Duodenal mucosa (tissue), 2 donors: ENCODE results near the gene FIBCD1.

ENCODE experiments used
- H3K27ac ChIP-seq: one replicate; pipeline ENCODE4 v1.7.0; 2013; ENCODE audit warnings: low read depth, low read length
- H3K27me3 ChIP-seq, 2 donors: one replicate each; pipeline ENCODE4 v1.7.0; 2013; ENCODE audit warnings: low read length in 2 of 2, control low read depth in 1 of 2; ENCODE audit not compliant: insufficient read depth in 2 of 2, control insufficient read depth in 1 of 2
- H3K36me3 ChIP-seq, 2 donors: one replicate each; pipeline ENCODE4 v1.7.0; 2013; ENCODE audit warnings: low read length in 2 of 2, control low read depth in 1 of 2; ENCODE audit not compliant: insufficient read depth in 2 of 2, control insufficient read depth in 1 of 2
- H3K4me1 ChIP-seq, 2 donors: one replicate each; pipeline ENCODE4 v1.7.0; 2013; ENCODE audit warnings: low read length in 2 of 2, control low read depth in 1 of 2; ENCODE audit not compliant: insufficient read depth in 2 of 2, control insufficient read depth in 1 of 2
- H3K4me3 ChIP-seq, 2 donors: one replicate each; pipeline ENCODE4 v1.7.0; 2013; ENCODE audit warnings: low read length in 2 of 2, low read depth in 1 of 2
- H3K9ac ChIP-seq, 2 donors: one replicate each; pipeline ENCODE4 v1.7.0; 2013; ENCODE audit warnings: low read length in 2 of 2, low read depth in 1 of 2
- H3K9me3 ChIP-seq, 2 donors: one replicate each; pipeline ENCODE4 v1.7.0; 2013; ENCODE audit warnings: low read length in 2 of 2, control low read depth in 1 of 2; ENCODE audit not compliant: control insufficient read depth in 1 of 2

The FIBCD1 gene, protein sequence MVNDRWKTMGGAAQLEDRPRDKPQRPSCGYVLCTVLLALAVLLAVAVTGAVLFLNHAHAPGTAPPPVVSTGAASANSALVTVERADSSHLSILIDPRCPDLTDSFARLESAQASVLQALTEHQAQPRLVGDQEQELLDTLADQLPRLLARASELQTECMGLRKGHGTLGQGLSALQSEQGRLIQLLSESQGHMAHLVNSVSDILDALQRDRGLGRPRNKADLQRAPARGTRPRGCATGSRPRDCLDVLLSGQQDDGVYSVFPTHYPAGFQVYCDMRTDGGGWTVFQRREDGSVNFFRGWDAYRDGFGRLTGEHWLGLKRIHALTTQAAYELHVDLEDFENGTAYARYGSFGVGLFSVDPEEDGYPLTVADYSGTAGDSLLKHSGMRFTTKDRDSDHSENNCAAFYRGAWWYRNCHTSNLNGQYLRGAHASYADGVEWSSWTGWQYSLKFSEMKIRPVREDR

DNA sequence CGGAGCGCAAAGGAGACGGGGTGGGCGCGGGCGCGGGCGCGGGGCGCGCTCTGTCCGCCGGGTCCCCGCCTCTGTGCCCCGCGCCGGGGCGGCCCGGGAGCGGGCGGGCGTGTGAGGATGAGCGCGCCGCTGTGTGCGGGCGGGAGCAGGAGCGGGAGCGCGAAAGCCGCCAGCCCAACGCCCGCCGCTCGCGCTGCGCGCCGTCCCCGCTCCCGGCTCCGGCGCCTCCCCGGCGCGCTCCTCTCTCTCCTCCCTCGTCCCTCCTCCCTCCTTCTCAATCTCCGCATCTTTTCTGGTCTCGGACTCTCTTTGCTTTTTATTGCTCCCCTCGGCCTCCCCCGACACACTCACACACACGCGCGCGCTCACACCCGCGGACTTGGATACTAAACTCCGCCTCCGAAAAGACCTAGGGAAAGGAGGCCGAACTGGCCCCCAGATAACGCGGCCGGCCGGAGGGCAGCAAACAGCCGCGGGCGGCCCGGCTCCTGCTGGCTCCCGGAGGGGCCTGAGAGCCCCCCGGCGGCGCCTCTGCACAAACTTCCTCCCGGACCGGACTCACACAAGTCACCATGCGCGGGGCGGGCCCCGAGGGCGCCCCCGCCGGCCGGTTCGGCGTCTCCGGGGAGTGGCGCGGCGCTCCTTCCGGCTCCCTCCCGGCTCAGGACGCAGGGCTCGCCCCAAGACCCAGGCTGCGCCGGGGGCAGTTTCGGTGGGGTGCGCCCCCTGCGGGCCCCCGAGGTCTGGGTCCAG is at the start of gene FIBCD1:
Gene FIBCD1, minus strand, starts transcription at position 596 of the 753 bp plus-strand sequence. CDS start 640 bp downstream, outside the sequence.
- Histone ChIP-seq H3K4me1 (peaks cover 18 to 22% of the 10 kb centered on the region in 2 donors), H3K27ac (no peak within 1 kb of the TSS), H3K36me3 (no peaks in the 10 kb centered on the region), H3K27me3 (peaks cover 42 to 58% of the 10 kb centered on the region in 2 donors), H3K4me3 (peak within 1 kb of the TSS; percentile 43 to 54), H3K9ac (no peak within 1 kb of the TSS), H3K9me3 (no peaks in the 10 kb centered on the region)

DNA sequence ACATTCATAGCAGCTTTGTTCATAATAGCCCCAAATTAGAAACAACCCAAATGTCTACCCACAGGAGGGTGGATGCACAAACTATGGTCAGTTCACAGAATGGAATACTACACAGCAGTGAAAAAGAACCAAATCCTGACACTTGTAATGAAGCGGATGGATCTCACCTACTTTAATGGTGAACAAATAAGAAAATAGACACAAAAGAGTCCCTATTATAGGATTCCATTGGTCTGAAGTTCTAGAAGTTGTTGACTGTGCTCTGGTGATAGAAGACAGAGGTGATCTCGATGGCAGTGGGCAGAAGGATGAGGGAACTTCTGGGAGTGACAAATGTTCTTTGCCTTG is 49.3 kb upstream of the FIBCD1 start:
- Histone ChIP-seq H3K4me3 (no peak overlapping the region), H3K27ac (no peak overlapping the region), H3K4me1 (no peaks in the 10 kb centered on the region), H3K9ac (no peak overlapping the region), H3K9me3 (no peaks in the 10 kb centered on the region), H3K27me3 (peaks cover 0 to 7% of the 10 kb centered on the region in 2 donors), H3K36me3 (no peaks in the 10 kb centered on the region)

DNA sequence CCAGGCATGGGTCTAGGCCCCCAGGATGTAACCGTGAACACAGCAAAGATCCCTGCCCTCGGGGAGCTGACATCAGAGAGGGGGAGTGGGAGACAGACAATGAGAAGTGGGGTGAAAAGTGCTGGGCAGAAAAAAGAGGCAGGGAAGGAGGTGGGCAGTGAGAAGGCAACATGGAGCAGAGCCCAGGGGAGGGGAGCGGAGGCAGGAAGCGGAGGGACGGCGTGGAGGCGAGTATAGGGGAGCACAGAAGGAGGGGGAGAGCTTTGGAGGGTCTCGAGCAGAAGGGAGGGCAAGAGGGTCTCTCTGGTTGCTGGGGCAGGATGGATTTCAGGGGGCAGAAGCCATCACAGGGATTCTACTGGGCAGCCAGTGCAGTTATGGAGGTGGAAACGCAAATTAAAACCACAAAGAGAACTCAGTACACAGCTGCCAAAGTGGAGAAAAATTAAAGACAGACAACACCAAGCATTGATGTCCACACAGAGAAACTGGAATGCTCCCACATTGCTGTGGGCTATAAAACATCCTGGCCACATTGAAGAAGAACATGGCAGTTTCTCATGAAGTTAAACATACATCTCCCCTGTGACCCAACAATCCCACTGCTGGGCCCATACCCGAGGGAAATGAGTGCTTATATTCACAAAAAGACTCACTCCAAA is 48.8 kb upstream of the FIBCD1 start:
- H3K4me3 ChIP-seq: no peak overlapping the region
- H3K27ac ChIP-seq: no peak overlapping the region
- no peaks in the 10 kb centered on the region for H3K4me1 ChIP-seq
- no peak overlapping the region for H3K9ac ChIP-seq
- H3K27me3 ChIP-seq: peaks cover 0 to 7% of the 10 kb centered on the region in 2 donors
- no peaks in the 10 kb centered on the region for H3K9me3 ChIP-seq
- H3K36me3 ChIP-seq: no peaks in the 10 kb centered on the region

DNA sequence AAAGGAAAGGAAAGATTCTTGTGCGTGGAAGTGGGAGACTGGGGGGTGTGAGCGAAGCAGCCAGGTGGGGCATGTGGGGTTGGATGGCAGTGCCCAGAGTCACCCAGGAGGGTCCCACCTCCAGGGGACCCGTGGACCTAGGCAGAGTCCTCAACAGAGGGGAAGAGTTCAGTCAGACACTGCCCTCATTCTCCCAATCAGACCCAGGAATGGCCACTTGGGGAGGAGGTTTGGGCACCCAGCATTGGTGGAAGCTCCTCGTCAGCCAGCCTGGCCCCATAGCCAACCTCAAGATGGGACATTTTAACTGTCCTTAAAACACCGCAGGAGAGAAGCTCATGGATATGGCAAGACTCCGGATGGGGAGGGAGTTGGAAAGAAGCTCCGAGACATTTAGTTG is 48.0 kb upstream of the FIBCD1 start:
- peaks cover 0 to 8% of the 10 kb centered on the region in 2 donors for H3K27me3 ChIP-seq

DNA sequence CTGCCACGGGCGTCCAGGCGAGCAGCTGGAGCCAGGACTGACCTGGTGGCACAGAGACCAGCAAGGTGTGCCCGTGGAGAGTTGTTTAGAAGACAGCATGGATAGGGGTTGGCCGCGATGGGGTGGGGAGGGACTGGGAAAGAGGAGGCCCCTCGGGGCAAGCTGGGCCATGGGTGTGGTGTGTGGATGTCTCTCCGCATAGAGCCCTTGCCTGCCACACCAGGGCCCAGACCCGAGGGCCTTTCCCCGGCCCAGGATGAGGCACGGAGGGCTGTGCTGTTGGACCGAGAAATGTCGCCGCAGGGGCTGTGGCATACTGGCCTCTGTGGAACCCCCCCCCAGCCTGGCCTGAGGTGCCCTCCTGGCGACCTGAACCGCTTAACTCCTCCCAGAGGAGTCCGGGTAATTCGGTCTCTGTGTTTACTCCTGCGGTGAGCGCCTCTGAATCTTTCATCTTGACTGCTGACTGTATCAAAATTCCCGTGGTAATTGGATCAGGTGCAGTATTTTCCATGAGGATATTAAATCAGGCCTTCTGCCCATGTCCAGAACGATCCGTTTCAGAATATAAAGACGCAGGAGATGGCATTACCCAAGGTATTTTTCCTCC is 47.4 kb upstream of the FIBCD1 start:
- Histone ChIP-seq H3K27me3 (peaks cover 0 to 10% of the 10 kb centered on the region in 2 donors), H3K4me3 (no peak overlapping the region), H3K36me3 (no peaks in the 10 kb centered on the region), H3K9ac (no peak overlapping the region), H3K4me1 (no peaks in the 10 kb centered on the region), H3K27ac (no peak overlapping the region), H3K9me3 (no peaks in the 10 kb centered on the region)

More for the DNA sequence above, 48.0 kb upstream of the FIBCD1 start:
- Histone ChIP-seq H3K4me1 (no peaks in the 10 kb centered on the region), H3K9me3 (no peaks in the 10 kb centered on the region), H3K9ac (no peak overlapping the region), H3K36me3 (no peaks in the 10 kb centered on the region), H3K4me3 (no peak overlapping the region), H3K27ac (no peak overlapping the region)

DNA sequence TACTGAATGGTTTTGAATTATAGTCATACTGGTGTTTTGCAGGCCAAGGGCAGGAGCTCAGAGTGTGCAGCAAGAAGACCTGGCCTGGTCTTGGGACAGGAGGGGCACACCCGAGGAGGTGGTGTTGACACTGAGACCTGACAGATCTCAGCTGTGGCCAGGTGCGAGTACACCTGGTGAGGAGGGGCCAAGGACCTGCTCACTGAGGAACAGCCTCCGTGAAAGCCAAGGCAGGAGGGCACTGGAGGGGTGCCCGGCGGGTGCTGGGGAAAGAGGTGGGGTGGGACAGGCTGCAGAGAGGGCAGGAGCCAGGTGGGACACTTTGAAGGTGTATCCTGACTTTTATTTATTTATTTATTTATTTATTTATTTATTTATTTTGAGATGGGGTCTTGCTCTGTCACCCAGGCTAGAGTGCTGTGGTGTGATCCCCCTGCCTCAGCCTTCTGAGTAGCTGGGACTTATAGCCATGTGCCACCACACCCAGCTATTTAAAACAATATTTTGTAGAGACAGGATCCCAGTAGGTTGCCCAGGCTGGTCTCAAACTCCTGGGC is 46.6 kb upstream of the FIBCD1 start:
- H3K4me3 ChIP-seq: no peak overlapping the region
- H3K9me3 ChIP-seq: no peaks in the 10 kb centered on the region
- H3K9ac ChIP-seq: no peak overlapping the region
- H3K27me3 ChIP-seq: peaks cover 0 to 5% of the 10 kb centered on the region in 2 donors
- H3K36me3 ChIP-seq: no peaks in the 10 kb centered on the region
- no peaks in the 10 kb centered on the region for H3K4me1 ChIP-seq
- no peak overlapping the region for H3K27ac ChIP-seq

DNA sequence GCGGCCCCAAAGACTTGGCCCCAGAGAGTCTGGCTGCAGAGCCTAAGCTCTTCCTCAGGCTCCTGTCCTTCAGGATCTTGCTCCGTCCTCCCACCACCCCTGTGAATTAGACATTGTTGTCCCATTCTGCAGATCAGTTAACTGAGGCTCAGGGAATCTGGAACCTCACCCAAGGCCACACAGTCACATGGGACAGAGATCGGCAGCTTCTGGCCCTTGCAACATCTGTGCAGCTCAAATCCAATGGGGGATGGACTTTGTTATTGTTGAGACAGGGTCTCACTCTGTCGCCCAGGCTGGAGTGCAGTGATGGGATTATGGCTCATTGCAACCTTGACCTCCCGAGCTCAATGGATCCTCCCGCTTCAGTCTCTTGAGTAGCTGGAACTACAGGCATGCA is 46.0 kb upstream of the FIBCD1 start:
- Histone ChIP-seq H3K36me3 (no peaks in the 10 kb centered on the region), H3K4me3 (no peak overlapping the region), H3K27me3 (peaks cover 0 to 5% of the 10 kb centered on the region in 2 donors), H3K27ac (no peak overlapping the region), H3K9me3 (no peaks in the 10 kb centered on the region), H3K9ac (no peak overlapping the region), H3K4me1 (no peaks in the 10 kb centered on the region)

DNA sequence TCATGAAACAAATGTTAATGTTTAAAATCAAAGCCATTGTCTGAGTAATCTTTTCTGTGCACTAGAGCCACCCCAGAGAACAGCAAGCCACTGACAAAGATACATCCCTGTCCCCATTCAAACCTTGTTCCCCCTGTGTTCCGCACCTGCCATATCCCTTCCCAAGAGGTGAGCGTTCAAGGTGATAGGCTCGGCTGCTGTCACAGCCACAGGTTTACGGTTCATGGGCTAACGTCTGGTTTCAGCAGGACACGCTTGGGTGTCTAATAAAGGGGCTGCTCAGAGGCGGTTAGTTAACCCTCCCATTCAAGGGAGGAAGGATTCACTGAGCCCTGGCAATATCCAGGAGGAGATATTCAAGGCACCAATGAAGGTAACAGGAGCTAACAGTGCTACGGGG is 45.5 kb upstream of the FIBCD1 start:
- peaks cover 0 to 3% of the 10 kb centered on the region in 2 donors for H3K27me3 ChIP-seq
- no peaks in the 10 kb centered on the region for H3K36me3 ChIP-seq
- no peaks in the 10 kb centered on the region for H3K4me1 ChIP-seq
- no peak overlapping the region for H3K9ac ChIP-seq
- H3K27ac ChIP-seq: no peak overlapping the region
- H3K4me3 ChIP-seq: no peak overlapping the region
- H3K9me3 ChIP-seq: no peaks in the 10 kb centered on the region

DNA sequence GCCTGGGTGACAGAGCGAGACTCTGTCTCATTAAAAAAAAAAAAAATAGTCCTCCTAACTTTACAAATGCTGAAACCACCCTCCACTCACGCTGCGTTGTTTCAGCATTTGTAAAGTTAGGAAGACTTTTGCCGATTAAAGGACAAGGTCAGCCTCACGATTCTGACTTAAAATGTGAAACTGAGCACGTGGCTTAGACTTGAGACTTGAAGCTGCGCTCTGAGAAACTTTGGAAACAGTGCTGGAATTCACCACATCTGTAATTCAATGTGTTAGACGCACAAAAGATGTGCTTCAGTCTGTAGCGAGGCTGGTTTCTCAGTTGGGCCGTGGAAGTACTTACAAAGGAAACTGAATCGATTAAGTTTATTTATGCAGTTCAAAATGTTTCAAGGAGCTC is 44.9 kb upstream of the FIBCD1 start:
- no peak overlapping the region for H3K4me3 ChIP-seq
- no peaks in the 10 kb centered on the region for H3K9me3 ChIP-seq
- H3K27ac ChIP-seq: no peak overlapping the region
- H3K4me1 ChIP-seq: no peaks in the 10 kb centered on the region
- no peak overlapping the region for H3K9ac ChIP-seq
- no peaks in the 10 kb centered on the region for H3K36me3 ChIP-seq
- peaks cover 0 to 2% of the 10 kb centered on the region in 2 donors for H3K27me3 ChIP-seq
